IPS-NIHi7 (cell line): ENCODE results near the gene ATP8B4.
"Not testable (repeated sequence)": the region's sequence is repeated elsewhere in the genome, so short reads cannot be mapped to it uniquely, and the experiment has no call there.

Experiments
- DNase-seq: peaks from one replicate; pipeline ENCODE4 v3.0.0; 2012; ENCODE audit warnings: mixed read lengths; ENCODE audit errors: extremely low spot score

Gene ATP8B4

DNA sequence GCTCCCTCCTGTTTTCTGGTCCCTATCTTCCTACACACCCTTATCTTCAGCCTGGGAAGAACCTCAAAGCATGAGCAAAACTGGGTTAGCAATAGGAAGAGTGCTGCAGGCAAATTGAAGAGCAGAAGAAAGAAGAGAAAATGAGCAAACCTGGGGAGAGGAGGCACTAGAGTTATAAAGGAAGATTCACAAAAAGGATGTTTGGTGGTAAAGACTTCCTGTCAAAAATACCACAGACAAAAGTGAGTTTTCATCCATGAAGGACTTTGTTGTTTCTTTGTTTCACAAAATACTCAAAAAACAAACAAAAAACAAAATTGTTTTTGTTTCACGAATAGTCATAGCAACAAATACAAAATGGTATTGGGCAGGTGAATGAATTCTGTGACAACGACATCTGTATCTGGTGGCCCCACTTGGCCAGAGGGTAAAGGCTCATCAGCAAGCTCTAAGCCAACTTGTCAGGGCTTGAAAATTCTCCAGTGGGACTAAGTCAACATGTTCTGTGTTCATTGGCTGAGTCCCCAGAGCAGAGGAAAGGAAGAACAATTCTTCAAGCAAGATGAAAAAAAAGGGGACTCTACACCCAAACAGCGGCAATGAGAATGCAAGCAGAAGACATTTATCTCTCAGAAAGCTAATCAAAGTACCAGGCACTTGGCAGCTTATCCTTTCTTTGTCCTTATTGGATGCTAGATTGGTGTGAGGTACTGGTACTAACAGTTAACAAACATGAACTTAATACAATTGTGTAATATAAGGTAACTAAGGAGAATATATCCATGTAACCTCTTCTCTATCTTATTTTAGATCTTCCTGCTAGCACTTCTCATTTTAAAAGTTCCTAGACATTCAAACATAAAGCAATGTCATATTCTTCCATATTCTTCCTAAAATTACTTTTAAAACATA, 9.7 kb downstream of the ATP8B4 start:
- DNase-seq = no peak

DNA sequence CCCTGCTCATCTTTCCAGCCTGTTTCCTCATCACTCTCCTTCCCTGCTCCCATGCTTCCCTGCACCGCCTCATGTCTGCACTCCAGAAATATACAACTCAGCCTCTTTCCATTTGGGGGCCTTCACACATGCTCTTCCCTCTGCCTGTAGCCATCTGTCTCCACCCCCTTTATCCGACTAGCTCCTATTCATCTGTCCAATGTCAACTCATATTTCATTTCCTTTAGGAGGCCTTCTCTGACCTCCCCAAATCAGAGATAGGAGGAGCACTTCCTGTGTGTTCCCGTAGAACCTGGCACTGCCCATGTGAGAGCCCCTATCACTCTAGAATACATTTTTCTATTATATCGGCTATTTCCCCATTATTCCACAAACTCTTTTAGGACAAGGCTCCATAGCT, 10.6 kb downstream of the ATP8B4 start:
- DNase-seq = no peak

DNA sequence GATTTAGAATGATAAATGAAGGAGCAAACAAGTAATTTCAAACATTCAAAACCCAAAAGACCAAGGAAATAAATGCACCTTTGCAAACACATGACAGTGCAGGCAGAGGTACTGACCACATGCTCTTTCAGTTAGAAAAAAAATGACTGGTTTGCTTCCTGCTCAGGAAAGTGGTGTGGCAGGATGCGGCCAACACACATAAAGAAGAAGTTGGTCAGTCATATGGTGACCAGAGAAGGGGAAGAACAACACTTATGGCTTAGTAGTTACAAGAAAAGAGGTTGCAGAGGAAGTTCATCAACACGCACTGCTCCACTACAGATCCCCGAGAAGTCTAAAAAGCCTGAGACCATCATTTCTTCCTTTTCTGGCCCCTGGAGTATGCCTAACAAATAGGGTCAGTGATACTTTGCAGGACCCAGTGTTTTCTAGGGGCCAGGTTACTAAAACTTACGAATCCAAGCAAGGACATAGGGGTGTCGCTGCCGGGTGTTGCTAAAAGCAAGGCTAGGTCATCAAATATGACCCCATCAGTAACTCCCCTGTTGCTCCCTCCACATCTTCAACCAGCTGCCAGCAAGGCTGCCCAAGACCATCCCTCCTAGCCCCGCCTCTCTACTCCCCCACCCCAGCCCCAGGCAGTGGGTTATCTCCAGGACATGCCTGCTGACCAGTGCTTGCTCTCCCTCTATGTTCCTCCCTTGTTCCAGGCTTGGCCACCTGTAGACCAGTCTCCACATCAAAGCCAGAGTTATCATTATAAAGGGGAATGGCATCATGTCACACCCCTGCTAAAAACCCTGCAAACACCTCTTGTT, 11.2 kb downstream of the ATP8B4 start:
- DNase-seq = no peak

DNA sequence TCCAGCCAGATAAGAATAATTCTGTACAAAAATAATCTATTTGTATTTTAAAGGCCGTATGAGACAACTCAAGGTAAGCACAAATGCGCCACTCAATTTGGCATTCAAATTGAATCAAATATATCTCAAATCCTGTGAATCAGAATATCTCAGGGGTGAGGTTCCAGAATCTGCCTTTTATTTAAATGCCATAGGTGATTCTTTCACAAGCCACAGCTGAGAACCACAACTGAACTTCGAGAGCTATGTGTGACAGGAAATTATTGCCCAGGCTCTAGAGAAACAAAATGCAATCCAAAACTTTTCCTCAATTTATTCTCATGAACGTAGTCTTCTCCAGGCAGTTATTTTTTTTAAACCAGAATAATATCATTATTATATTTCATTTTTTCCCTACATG, 11.9 kb downstream of the ATP8B4 start:
- no peak for DNase-seq

DNA sequence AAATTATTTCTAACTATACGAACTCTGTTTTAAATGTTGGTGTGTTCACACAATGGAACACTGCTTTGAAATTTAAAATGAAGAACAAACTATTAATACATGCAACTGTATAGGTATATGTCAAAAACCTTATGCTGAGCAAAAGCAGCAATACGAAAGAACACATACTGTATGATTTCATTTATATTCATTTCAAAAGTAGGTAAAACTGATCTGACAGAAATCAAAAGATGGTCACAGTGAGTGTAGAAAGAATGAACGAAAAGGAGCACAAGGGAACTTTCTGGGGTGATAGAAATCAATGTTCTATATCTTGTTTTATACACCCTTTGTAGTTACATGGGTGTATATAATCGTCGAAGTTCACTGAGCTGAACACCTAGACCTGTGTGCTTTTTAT, 12.6 kb downstream of the ATP8B4 start:
- DNase-seq = no peak

DNA sequence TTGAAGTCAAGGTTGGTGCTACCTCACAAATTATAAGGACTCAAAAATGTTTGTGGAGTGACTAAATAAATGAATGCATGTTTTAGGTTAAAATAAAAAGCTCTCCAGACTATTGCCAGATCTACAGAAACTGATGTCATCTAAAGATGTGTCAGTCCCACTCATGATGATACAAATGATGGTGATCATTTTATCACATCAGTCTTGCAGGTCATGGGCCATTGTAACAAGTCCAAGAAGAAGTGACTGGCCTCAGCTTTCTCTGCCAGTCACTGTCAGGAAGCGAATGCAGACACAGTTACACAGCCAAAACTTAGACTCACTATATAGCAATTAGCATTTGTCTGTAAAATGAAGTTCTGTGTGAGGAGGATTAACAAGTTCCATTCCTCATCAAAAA, 18.5 kb downstream of the ATP8B4 start:
- DNase-seq = no peak

DNA sequence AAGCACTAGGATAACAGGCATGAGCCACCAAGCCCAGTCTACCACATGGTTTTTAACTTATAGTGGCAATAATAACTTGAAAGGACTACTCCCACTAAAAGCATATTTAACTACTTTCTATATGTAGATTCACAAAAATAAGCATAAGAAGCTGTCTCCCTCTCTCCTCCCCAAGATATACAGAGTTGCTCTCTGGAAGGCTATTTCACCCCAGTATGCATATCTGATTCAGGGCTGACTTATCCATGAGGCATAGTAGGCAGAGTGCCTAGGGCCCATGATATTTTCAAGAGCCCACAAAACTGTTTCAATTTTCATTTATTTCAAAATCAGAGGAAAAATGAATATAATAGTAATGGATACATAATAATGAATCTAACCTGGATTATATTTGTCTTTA, 20.5 kb downstream of the ATP8B4 start:
- no peak for DNase-seq

DNA sequence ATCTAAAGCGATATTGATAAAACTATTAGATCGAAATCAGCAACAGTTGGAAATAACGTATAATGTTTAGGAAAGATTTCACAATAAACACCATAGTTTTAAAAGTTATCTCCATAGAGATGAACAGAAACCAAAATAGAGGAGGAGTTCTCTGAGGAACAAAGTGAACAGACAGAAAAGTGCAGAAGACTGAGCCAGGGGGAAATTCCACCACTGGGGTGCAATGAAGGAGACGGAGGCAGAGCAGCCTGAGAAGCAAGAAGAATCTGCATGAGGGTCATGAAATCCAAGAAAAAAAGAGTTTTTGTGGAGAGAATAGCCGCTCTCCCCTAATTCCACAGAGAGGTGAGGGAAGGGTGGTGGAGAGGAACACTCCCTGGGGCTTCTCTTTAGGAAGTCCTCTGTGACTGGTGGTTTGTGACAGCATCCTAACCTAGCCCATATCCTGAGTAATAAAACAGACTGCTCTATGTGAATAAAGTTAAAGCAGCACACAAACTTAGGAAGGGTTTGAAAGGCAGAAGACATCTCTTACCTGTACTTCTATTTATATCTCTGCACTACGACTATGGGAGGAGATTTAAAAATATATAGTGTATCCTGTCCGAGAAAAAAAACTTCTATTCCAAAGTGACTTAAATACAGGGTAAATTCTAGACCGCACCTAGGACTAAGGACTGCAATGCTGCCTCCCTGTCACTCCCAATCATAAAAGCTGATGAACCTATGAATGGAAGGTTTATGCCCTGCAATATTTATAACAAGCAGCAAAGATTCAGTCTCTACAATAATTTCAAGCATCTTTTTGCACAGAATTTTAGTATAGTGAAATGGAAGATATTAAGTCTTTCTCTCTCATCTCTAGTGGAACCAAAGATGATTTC, 22.9 kb downstream of the ATP8B4 start:
- DNase-seq = no peak

DNA sequence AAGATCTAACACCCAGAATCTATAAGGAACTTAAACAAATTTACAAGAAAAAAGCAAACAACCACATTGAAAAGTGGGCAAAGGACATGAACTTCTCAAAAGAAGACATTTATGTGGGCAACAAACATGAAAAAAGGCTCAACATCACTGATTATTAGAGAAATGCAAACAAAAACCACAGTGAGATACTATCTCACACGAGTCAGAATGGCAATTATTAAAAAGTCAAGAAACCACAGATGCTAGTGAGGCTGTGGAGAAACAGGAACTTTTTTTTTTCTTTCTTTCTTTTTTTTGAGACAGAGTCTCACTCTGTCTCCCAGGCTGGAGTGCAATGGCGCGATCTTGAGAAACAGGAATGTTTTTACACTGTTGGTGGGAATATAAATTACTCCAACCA, 29.6 kb downstream of the ATP8B4 start:
- DNase-seq = not testable (repeated sequence)

DNA sequence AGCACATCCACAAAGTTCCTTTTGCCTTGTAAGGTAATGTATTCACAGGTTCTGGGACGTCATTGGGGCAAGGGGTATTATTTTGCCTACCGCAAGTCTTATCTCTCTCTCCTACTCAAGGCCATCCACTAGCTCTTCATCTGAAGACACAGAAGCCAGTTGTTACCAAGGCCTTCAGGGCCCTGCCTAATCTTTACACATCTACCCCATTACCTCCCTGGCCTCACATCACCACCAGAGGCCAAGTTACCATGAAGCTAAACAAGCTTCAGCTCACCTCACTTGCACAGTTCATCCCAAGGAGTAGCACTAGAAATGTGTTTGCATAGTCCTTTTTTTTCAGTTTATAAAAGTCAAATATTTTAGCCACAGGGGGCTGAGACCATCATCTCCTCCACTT, 34.1 kb downstream of the ATP8B4 start:
- DNase-seq = no peak

DNA sequence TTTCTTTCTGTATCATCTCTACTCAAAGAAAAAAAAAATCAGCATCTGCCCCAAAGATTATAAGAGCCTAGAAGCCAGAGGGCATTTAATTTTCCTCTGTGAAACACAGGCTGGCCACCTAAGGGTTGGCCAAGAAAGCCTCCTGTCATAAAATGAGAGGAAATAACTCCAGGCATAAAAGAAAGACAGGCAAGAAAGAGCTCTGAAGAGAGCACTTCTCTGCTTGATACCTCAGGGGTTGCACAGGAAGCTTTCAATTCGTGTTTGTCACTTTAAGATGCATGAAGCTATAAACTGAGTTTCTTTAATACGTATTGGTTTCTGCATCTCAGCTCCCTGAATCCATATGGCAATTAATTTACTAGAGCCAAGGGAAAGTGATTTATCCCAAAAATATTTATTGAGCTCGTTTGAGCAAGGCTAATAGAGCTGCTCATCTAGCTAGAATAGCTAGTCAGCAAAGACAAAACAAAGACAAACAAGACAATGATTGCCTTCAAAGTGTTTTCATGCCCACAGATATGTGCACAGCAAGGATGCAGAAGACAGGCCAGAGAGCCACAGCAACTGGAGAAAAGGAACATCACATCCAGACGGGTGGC, 35.5 kb downstream of the ATP8B4 start:
- DNase-seq = no peak

DNA sequence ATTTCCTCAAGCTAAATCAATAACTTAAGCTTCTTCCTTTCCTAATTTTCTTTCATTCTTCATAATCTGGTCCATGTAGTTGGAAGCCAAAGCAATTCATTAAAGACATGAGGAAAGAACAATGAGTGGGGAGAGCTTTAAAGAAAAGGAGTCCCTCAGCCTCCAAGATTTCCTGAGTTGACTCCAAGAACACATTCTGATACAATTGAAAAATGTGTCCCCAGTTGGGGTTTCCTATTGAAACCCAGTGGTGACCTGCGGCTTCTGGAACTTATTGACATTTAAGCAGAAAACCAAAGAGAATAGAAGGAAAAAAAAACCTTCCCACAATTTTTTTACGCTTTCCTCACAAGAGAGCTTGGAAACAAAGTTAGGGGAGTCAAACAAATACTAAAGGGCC, 37.0 kb downstream of the ATP8B4 start:
- no peak for DNase-seq

DNA sequence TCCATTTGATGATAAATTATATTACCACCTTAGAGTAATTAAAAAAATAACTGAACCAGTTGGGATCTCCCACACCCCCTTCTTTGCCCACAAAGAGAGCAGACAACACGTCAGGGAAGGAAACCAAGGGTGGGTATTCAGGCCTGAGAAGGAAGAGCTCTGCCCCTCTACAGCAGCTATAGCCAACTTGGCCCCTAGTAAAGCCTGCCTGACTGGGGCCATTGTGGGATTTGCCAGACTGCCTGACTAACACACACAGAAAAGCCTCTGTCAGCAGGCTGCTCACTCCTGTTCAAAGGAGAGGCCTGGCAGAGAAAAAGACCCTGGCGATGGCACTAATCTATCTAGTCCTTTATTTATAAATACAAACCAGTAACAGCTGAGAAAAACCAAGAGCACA, 41.4 kb downstream of the ATP8B4 start:
- no peak for DNase-seq

DNA sequence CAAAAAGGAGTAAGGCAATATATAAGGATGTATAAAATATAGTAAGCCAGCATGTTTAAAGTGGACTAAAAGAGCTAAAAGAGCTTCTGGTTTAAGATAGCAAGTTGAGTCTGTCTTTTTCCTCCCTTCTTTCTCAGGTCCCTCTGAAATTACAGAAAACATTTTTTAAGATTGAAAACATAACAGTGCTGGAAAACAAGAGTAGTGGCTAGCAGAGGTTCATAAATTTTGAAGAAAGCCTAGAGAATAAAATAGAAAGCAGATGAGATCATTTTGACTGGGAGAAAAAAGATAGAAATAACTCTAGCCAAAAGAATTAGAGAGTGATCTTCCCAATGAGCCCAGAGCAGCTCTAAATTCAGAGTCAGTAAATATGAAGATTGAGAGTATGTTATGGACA, 41.9 kb downstream of the ATP8B4 start:
- DNase-seq = no peak

DNA sequence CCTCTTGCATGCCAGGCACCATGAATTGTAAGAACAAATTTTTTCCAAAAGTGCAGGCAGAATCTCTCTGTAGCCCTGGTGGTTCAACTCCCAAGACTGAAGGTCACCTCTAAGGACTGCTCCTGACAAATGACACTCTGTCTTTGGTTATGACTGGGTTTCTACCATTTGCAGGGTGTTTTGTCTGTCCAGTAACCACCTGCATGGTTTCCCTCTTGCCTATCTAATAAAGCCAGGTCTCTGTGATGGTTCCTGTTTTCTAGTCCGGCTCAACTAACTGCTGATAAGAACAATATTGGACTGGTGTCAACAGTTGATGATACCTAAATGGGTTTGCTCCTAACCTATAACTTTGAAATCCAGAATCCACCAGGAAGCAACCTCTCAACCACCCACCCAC, 43.7 kb downstream of the ATP8B4 start:
- no peak for DNase-seq

DNA sequence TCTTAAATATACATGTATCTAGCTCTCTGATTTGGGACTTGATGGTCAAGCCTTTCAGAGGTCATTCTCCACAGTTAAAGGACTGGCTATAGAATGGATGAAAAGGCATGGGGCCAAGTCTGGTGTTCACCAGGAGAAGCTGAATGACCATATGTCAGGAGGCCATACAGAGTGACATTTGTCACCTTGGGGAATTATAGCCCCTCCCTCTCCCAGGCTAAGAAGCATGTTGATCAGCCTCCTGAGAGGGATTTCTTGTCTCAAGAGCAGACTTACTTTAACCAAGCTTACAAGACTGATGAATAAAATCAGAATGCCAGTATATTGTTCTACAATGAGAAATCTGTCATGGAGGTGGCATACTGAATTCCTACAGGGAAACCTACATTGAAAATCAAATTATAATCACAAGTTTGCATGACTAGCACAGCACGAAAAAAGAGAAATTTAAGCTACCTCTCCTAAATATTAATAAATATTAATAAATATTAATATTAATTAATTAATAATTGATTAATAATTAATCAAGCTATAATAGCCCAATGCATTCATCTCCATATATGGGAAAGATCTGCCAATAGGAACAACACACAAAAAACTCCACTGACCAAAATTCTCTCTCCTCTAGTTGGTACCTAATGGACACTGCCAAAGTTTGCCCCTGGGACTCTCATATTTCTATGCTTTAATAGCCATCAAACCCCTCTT, 47.3 kb downstream of the ATP8B4 start:
- no peak for DNase-seq

DNA sequence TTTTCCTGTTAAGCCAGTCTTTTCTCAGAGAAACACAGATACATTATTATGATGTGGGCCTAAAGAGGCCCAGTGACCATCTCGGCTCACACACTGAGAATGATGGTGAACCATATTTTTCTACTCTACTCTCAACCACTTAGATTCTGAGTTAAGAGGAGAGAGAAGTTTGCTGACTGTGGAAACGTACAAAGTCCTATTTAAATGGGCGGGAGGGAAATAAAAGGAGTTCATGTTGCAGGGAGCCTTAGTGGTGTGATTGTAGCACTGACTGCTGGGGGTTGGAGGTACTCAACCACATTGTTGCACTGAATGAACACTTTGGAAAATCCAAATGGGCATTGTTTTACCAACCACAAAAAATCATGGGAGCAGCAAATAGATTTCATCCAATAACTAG, 51.0 kb downstream of the ATP8B4 start:
- DNase-seq = no peak

DNA sequence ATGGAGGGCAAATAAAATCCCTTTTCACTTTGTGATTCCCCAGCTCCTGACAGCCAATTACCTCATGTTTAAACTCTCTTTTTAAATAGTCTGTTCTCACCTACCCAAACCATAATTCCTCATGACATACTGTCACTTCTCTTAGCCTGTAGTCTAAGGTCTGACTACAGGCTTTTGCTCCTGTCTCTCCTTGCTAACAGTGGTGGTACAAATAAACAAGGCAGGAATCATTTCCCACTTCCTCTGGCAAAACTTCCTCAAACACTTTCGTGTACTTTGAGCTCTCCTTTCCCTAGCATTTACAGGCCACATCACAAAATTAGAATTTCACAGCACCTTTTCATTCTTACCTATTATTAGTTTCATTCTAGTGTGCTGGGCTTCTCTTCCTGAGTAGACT, 51.8 kb downstream of the ATP8B4 start:
- DNase-seq = no peak

DNA sequence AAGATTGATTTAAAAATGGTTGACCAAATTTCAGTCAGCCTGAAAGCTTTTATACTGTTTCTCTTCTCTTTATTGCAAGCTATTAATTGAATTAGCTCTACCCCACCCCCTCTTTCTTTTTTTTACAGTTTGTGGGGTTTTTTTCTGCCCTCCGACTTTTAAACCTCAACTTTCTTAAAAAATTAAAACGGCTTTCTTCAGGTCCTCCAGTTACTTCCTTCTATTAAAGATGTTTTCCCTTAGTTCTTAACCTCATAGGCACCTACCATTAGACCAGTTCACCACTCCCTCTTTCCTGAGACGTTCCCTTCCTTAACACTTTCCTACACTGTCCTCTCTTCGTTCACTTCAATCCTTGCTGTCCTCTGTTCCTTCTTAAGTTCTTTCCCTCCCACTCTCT, 52.4 kb downstream of the ATP8B4 start:
- DNase-seq = no peak

DNA sequence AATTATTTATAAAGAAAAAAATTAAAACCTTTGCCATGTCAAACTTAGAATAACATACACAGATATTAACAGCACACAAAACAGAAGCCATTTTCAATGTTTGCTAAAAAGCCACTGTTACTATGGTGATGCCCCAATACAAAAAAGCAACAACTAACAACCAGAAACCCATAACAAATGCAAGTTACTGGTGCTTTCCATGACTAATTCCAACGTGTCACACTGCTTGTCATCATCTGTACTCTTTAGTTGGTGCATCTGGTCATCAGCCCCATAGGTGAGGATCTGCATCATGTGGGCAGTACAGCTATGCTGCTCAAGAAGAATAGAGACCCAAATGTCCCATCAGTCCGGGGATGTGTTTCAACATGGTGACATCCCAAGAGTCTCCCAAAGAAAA, 52.8 kb downstream of the ATP8B4 start:
- DNase-seq = no peak

DNA sequence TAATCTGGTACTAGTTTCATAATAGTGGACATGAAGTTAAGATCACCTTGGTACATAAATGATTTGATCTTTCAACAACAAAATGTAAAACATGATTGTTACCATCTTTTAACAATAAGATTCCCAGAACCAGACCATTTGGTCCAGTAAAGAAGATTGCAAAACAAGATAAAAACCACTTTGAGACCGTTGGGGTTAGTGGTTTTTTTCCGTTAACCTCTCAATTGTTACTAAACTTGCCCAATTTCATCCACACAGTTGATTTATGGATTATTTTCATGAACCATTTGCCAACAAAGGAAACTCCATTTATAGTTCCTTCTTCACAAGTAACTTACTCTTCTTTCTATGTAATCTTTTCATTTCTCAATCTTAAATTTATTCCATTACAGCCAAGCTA, 53.8 kb downstream of the ATP8B4 start:
- DNase-seq = no peak
